Measurements from ENCODE around the gene GAK.

The GAK gene

DNA sequence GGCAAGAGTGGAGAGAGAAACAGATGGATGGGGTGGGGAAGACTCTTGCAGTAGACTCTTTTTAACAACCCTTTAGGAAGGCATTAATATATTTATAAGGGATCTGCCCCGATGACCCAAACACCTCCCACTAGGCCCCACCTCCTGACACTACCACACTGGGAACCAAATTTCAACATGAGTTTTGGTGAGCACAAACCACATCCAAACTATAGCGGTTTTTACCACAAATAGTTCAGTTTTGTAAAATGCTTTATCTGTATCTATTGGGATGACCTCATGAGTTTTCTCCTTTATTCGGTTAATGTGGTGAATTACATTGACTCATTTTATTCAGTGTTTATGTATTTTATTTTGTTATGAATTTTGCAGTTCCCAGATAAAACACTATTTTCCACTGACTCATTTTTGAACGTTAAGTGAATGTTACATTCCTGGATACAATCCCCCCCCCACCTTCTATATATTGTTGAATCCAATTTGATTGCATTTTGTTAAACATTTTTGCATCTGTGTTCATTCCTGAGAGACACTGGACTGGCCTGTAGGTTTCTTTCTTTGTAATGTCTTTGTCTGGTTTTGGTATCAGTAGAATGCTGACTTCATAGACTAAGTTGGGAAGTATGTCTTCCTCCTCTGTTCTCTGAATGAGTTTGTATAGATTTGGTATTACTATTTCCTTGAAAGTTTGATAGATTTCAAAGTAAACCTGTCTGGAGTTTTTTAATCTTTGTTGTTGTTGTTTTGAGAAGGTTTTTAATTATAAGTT, 92.3 kb downstream of the GAK start:
- DNase-seq, result no peak

- DNase-seq, result no peak
Measured at GRCh38 chr4:837772-838171, 94.3 kb downstream of the GAK start.

GRCh38 chr4:836750-837301, 95.3 kb downstream of the GAK start:
- no peak for DNase-seq

DNA sequence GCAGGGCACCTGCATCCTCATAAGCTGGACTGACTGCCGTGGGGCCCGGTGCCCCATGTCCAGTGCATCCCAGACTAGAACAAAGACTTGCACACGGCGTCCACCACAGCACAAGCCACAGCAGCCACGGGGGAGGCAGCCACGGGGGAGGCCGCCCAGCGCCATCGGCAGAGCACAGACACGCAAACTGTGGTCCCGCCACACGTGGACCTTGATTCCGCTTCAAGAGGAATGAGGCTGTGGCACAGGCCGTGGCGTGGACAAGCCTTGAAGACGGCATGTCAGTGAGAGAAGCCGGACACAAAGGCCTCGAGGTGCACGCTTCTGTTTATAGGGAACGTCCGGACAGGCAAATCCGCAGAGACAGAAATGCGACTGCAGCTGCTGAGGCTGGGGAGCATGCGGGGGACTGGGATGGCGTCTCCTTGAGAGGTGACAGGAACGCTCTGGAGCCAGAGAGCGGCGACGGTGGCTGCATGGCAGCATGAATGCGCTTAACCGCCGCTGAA, 96.1 kb downstream of the GAK start:
- DNase-seq, result no peak

- no peak for DNase-seq
Measured at GRCh38 chr4:835148-836002, 96.7 kb downstream of the GAK start.

DNA sequence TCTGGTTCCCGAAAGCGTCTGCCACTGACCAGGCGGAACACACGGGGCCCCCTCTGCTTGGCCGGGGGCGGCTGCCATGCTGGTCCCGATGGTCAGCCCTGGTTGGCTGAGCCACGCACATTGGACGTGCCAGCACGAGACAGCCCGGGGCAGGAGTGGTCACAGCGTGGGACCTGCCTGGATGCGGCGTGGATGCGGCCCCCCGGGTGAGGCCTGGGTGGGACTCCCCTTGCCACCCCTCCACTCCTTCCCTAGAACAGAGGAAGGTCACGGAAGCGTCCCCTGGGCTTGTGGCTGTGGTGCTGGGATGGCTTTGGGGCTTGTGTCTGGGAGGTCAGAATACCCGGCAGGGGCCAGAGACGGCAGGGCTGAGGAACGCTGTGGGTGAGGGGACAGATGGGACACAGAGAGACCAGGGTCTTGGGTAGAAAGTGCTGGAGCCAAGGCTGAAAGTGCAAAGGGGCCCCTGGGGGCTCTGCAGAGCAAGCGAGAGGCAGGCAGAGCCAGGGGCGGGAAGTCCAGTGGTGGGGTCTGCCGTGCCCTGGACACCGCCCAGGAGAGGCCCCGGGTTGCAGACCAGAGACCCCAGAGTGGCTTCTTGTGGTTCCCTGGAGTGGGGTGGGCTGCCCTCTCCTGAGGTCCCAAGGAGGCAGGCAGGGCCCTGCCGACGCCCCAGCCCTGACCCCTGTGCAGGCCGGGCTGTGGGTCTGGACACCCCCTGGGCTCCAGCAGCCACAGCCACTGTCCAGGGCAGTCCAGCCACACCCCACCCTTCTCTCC, 97.6 kb downstream of the GAK start:
- DNase-seq, result no peak

GRCh38 chr4:833731-834367, 98.3 kb downstream of the GAK start:
- no peak for DNase-seq

GRCh38 chr4:833156-833555, 99.0 kb downstream of the GAK start:
- DNase-seq, result no peak

DNA sequence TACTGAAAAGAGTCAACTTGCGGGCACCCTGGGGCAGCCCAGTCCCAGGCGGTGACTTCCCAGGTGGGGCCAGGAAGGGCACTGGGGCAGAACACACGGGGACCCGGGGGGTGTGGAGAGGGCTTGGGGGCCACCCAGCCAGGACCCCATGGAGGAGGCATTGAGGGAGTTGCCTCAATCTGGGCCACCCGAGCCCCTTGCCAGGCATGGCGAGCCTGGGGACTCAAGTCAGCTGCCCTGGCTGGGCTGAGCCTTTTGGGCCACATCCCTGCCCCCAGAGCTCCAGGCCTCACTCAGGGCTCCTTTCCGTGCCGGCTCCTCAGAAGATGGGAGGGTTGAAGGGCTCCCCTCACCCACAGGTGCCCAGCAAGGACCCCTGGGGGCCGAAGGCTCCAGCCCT, 99.6 kb downstream of the GAK start:
- DNase-seq, result no peak

GRCh38 chr4:832108-832507, 100.0 kb downstream of the GAK start:
- DNase-seq, result no peak

DNA sequence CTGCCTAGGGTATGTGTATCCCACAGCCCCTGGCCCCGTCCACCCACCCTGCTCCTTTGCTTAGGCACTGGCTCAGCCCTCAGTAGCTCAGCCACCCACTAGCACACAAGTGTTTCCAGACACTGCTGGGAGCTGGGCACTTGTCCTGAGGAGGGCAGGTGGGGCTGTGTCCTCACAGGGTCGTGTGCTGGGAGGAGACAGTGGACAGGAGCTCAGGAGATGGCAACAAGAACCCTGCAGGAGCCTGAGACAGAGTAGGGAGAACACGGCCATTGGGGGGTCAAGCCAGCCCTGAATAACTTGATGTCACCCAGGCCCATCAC, 100.7 kb downstream of the GAK start:
- DNase-seq, result no peak

DNA sequence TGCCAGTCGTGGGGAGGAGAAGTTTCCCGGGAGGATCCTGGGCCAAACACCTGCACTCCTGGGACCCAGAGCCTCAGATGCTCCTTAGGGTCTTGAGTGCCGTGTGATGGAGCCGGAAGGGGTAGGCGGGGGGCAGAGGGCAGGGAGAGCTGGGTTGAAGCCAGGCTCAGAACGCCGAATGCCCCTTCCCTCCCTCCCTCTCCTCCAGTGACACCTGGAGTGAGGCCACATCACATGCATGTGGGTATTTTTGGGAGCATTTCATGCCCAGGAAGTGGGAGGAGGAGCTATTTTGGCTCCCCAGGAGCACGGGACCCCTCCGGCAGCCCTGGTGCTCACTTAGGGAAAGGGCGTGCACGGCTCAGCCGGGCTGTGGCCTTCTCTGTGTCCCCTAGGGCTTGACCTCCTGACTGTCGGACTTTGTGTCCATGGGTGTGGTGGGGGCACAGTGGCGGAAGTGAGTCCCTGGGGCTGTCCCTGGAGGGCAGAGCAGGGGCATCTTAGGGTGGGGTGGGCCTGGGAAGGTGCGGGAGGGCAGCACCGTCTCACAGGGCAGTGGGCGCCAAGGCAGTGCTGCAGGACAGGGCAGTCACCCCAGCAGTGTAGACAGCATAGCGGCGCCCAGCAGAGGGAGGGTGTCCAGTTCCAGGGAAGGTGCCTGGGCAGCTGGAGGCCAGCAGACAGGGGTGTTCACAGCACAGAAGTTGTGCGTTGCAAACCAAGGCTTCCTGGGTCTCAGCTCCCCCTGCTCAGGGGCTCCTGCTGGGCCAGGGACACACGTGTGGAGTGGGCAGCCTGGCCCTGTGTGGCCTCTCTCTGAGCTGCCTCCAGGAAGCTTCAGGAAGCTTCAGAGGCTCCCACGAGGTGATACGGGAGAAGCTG, 101.3 kb downstream of the GAK start:
- no peak for DNase-seq

GRCh38 chr4:829761-830600, 102.1 kb downstream of the GAK start:
- DNase-seq, result no peak

- DNase-seq, result no peak
Measured at GRCh38 chr4:829291-829690, 102.8 kb downstream of the GAK start.

DNA sequence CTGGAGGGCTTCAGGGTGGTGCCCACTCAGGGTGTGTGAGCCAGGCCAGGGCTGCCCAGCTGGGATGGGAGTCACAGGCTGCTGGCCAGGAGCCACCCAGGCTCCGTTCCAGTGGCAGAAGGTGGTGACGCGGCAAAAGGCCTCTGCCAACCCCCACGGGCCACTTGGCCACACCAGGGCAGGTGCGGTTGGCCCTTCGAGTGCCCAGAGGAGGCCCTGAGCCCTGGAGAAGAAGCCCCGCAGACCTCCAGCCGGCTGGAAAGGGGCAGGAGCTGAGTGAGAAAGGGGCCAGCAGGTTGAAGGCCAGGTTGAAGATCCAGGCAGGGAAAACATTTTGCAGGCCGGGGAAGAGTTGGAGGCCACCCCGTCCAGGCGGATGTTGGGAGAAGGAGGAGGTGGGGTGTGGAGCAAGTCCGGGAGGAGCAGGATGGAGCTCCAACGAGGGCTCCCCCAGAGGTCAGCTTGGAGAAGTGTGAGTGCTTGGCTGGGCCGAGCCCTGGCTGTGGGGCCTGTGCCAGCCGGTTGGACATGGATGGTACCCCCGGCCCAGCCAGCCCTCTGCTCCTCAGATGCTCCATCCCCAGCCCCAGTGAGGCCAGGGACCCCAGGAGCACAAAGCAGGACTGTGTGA, 103.4 kb downstream of the GAK start:
- no peak for DNase-seq

- DNase-seq, result no peak
Measured at GRCh38 chr4:827209-828081, 104.7 kb downstream of the GAK start.

- DNase-seq, result no peak
Measured at GRCh38 chr4:826508-827208, 105.5 kb downstream of the GAK start.

- no peak for DNase-seq
Measured at GRCh38 chr4:825971-826330, 106.2 kb downstream of the GAK start, which contains the start of gene CPLX1. TSS of gene CPLX1 (minus strand) at chr4:826129. CDS start at chr4:824522, 1,607 bp downstream.

Measured in NCI-H1694 (cell line).